Measurements from ENCODE around the gene CNGA3.

CNGA3 gene

GRCh38 chr2:98329549-98329948, 16.7 kb upstream of the CNGA3 start:
- DNase-seq, result no peak

GRCh38 chr2:98332989-98333388, 13.3 kb upstream of the CNGA3 start:
- no peak for DNase-seq

- DNase-seq, result no peak
Observed at GRCh38 chr2:98333922-98334321, 12.3 kb upstream of the CNGA3 start.

GRCh38 chr2:98334439-98335078, 11.7 kb upstream of the CNGA3 start:
- no peak for DNase-seq

GRCh38 chr2:98335271-98335670, 11.0 kb upstream of the CNGA3 start:
- DNase-seq, result no peak

- no peak for DNase-seq
Observed at GRCh38 chr2:98341241-98341640, 5.0 kb upstream of the CNGA3 start.

GRCh38 chr2:98343285-98343684, 3.0 kb upstream of the CNGA3 start:
- no peak for DNase-seq

- DNase-seq, result no peak
Observed at GRCh38 chr2:98347298-98348065, 1.2 kb downstream of the CNGA3 start.

GRCh38 chr2:98348066-98348561, 1.9 kb downstream of the CNGA3 start:
- no peak for DNase-seq

GRCh38 chr2:98350411-98350810, 4.2 kb downstream of the CNGA3 start:
- DNase-seq, result no peak

GRCh38 chr2:98355881-98356280, 9.6 kb downstream of the CNGA3 start:
- DNase-seq, result no peak

- DNase-seq, result no peak
Observed at GRCh38 chr2:98356729-98357128, 10.5 kb downstream of the CNGA3 start.

- no peak for DNase-seq
Observed at GRCh38 chr2:98357849-98358248, 11.6 kb downstream of the CNGA3 start.

- DNase-seq, result no peak
Observed at GRCh38 chr2:98359986-98360385, 13.7 kb downstream of the CNGA3 start.

- no peak for DNase-seq
Observed at GRCh38 chr2:98367721-98368120, 21.5 kb downstream of the CNGA3 start.

GRCh38 chr2:98369710-98370239, 23.5 kb downstream of the CNGA3 start:
- no peak for DNase-seq

GRCh38 chr2:98372121-98372520, 25.9 kb downstream of the CNGA3 start:
- no peak for DNase-seq

GRCh38 chr2:98372579-98372978, 26.3 kb downstream of the CNGA3 start:
- DNase-seq, result no peak

GRCh38 chr2:98374286-98374685, 28.0 kb downstream of the CNGA3 start:
- DNase-seq, result no peak

GRCh38 chr2:98374958-98375570, 28.8 kb downstream of the CNGA3 start:
- no peak for DNase-seq

GRCh38 chr2:98376301-98376910, 30.1 kb downstream of the CNGA3 start:
- DNase-seq, result no peak

- no peak for DNase-seq
Observed at GRCh38 chr2:98376996-98377395, 30.7 kb downstream of the CNGA3 start.

GRCh38 chr2:98377544-98377943, 31.3 kb downstream of the CNGA3 start:
- no peak for DNase-seq
